NCI-H1417 treated with DMSO at 0.1 percent for 48 hours (cell line): ENCODE measurements around the gene MINDY4B.

Source experiments
- DNase-seq: peaks from one replicate; lab custom pipeline; 2025; lab: John Stamatoyannopoulos, UW

Gene MINDY4B

DNA sequence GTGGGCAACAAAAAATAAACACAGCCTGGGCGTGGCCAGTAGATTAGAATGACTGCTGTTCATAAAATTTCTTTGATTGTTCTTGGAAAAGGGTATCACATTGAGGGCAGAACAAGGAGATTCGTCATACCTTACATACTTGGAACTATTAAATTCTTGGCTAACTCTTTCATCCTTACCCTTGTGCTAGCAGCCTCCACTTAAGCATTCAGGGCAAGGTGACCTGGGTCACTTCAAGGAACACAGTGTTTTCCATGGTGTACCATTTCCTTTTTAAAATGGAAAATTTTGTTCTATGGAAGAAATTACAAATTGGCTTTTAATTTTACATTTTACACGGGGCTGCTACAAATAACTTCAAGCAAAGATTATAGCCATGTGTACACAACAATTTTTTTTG, 60.8 kb downstream of the MINDY4B start:
- DNase-seq, result no peak

GRCh38 chr3:150843241-150843640, 62.0 kb downstream of the MINDY4B start:
- no peak for DNase-seq

DNA sequence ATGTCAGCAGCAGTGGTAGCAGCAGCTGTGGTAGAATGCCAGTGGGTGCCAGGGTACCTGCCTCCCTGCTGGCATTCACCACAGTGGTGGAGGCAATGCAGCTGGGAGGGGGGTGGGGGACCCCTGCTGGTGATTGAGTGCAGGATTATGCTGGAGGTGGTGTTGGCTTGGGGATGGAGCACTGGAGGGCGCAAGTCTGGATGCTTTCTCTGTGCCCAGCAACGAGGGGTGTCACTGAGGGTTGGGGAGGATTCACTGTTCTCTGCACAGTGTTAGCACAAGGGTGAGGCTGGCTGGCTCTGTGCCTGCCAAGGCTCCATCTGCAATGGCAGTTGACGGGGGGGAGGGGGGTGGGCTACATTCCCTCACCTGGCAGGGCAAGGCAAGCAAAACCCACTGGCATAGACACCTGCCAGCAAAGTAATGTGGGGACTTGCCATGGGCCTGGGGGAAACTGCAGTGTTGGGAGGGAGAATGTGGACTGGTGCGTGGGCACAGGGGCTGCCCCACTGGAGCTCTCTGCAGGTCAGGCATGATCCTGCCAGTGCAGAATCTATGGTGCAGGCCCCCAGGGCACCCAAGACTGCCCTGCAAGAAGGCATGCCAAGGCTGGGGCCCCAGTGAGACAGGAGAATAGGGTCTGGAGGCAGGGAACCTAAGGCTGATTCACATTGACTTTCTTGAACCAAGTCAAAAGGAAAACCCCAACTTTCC, 64.3 kb downstream of the MINDY4B start:
- no peak for DNase-seq

- no peak for DNase-seq
Observed at GRCh38 chr3:150830745-150831144, 74.5 kb downstream of the MINDY4B start.

GRCh38 chr3:150830094-150830681, 75.1 kb downstream of the MINDY4B start:
- DNase-seq, result no peak

- no peak for DNase-seq
Observed at GRCh38 chr3:150829408-150829807, 75.8 kb downstream of the MINDY4B start.

GRCh38 chr3:150828997-150829396, 76.2 kb downstream of the MINDY4B start:
- no peak for DNase-seq

DNA sequence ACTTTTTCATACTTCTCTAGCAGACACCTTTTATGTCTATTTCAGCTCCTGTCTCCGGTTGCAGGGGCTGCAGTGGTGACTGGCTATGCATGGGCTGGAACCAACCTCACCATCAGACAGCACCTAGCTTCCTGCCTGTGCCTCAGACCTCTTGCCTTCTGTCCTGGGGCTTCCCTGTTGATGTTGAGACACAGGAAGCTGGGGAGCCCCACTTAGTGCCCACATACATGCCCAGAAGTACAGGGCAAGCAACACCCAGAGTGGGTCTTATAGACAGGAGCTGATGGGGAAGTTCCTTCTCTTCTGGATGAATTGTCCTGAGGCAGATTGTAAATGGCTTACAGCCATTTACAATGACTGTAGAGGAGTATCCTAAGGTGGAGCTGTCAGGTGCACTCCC, 77.0 kb downstream of the MINDY4B start:
- no peak for DNase-seq

- DNase-seq, result no peak
Observed at GRCh38 chr3:150826466-150827282, 78.6 kb downstream of the MINDY4B start.

GRCh38 chr3:150825916-150826377, 79.3 kb downstream of the MINDY4B start:
- DNase-seq, result no peak

- no peak for DNase-seq
Observed at GRCh38 chr3:150825192-150825915, 79.9 kb downstream of the MINDY4B start.

DNA sequence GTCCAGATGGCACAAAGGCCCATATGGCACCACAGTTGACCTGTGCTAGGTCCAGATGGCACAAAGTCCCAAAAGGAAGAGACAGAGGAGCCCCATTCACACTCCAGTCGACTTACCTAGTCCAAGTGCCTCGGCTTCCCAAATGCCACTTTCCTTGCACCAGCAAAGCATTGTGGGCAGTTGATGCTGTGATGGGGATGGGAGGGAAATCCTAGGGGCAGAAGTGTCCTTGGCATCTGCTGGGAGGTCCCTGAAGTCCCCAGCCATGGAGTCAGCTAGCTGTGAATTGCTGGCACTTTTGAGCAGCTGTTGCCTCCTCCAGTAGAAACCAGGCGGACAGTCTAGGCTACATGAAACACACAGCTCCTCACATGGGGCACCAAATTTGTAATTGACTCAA, 82.0 kb downstream of the MINDY4B start:
- DNase-seq, result no peak

DNA sequence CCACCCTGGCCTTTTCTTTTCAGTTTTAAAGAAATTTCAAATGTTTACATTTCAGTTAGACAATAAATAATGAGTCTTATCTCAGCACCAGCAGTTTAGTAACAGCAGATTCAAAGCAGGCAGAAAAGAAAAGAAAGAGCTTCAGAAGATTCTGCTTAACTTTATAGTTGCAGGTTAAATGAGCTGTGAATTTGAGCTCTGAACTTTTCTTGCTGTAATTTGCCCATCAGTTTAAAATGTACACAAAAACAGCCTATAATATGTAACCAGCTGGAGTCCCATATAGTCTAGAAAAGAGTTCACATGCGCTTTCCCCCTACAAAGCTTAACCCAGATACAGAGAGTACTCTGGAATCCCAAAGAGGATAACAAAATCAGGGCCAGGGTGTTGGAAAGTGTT, 82.6 kb downstream of the MINDY4B start:
- no peak for DNase-seq
